Measurements from ENCODE around the gene MYO1E.

GRCh38 chr15:59155431-59155830 is 217.2 kb downstream of the MYO1E start:
- TF ChIP-seq CTCF (IDR thresholded peaks at IDR 0.05): no peak
- no peak for TF ChIP-seq POLR2A (IDR thresholded peaks at IDR 0.05)

Measured in transverse colon (tissue), 3 donors.